ENCODE data around the gene PIK3R3. TPM values are rescaled to one million over a fixed set of nuclear protein-coding genes. Genes with fewer than 3 reads are reported as not detected.

PIK3R3 gene
- total RNA-seq, 4 donors from 2014 or later, result 3.0 to 5.9 (median 4.7) TPM

DNA sequence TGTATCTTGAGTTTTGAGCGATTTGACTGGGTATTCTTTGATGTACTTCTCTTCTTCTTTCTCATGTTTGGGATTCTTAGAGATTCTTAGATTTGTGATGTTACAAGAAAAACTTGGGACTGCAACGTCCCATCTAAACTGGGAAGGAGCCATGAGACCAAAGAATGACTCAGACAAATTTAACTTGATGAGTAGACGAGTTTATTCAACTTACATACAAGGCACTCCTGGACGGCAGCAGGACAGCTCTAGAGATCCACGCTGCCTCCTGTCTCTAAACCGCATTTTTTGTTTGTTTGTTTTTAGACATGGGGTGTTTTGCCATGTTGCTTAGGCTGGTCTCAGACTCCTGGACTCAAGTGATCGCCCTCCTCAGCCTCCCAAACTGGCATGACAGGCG, 137.1 kb downstream of the PIK3R3 start:
- H3K4me1 ChIP-seq, result no peaks in the 10 kb centered on the region
- in situ Hi-C loops (cut with MboI; ENCODE audit: low pct_ligation_motif_present in 1 of 4, low pct_unique_long_range_greater_than_20kb in 1 of 4, low sequenced_read_pairs in 3 of 4), result no loop called here
- TF ChIP-seq POLR2AphosphoS5 (IDR thresholded peaks at IDR 0.05) (no peak), POLR2A (IDR thresholded peaks at IDR 0.05) (no peak), EP300 (IDR thresholded peaks at IDR 0.05; ENCODE audit: low read depth) (no peak)
- TF ChIP-seq, protein P1, sequence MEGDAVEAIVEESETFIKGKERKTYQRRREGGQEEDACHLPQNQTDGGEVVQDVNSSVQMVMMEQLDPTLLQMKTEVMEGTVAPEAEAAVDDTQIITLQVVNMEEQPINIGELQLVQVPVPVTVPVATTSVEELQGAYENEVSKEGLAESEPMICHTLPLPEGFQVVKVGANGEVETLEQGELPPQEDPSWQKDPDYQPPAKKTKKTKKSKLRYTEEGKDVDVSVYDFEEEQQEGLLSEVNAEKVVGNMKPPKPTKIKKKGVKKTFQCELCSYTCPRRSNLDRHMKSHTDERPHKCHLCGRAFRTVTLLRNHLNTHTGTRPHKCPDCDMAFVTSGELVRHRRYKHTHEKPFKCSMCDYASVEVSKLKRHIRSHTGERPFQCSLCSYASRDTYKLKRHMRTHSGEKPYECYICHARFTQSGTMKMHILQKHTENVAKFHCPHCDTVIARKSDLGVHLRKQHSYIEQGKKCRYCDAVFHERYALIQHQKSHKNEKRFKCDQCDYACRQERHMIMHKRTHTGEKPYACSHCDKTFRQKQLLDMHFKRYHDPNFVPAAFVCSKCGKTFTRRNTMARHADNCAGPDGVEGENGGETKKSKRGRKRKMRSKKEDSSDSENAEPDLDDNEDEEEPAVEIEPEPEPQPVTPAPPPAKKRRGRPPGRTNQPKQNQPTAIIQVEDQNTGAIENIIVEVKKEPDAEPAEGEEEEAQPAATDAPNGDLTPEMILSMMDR (IDR thresholded peaks at IDR 0.05), result no peak
- WGBS, 2 donors (ENCODE audit: low coverage in 1 of 2), result 86 to 94% methylated on average over 2 to 8 of the region's 8 CpGs
- intact Hi-C loops (cut with DNase I; ENCODE audit: low total_unique reads), result no loop called here
- no peak overlapping the region for H3K4me3 ChIP-seq
- DNase-seq, result no peak
- H3K36me3 ChIP-seq, result no peaks in the 10 kb centered on the region
- no peaks in the 10 kb centered on the region for H3K9me3 ChIP-seq
- no peaks in the 10 kb centered on the region for H3K27me3 ChIP-seq
- no peak overlapping the region for H3K27ac ChIP-seq

DNA sequence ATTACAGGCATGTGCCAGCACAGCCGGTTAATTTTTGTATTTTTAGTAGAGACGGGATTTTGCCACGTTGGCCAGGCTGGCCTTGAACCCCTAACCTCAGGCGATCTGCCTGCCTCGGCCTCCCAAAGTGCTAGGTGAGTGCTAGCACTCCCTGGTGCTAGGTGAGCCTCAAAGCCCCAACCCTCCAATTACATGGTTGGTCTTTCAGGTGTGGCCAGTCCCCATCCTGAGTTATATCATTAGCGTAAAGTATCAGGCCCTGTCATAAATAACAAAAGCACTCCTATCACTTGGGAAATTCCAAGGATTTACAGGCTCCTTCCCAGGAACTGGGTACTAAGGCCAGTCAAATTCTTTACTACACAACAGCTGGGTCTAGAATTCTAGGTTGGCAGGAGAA, 138.0 kb downstream of the PIK3R3 start:
- in situ Hi-C loops (cut with MboI; ENCODE audit: low pct_ligation_motif_present in 1 of 4, low pct_unique_long_range_greater_than_20kb in 1 of 4, low sequenced_read_pairs in 3 of 4), result no loop called here
- H3K27me3 ChIP-seq, result no peaks in the 10 kb centered on the region
- H3K4me1 ChIP-seq, result no peaks in the 10 kb centered on the region
- H3K36me3 ChIP-seq, result no peaks in the 10 kb centered on the region
- TF ChIP-seq, protein P1 (IDR thresholded peaks at IDR 0.05), result no peak
- no peak for TF ChIP-seq POLR2A (IDR thresholded peaks at IDR 0.05)
- TF ChIP-seq EP300 (IDR thresholded peaks at IDR 0.05; ENCODE audit: low read depth), result no peak
- no peak for TF ChIP-seq POLR2AphosphoS5 (IDR thresholded peaks at IDR 0.05)
- 98 to 100% methylated on average over 1 to 6 of the region's 6 CpGs for WGBS, 2 donors (ENCODE audit: low coverage in 1 of 2)
- no peak overlapping the region for H3K27ac ChIP-seq
- no peaks in the 10 kb centered on the region for H3K9me3 ChIP-seq
- DNase-seq, result no peak
- intact Hi-C loops (cut with DNase I; ENCODE audit: low total_unique reads), result no loop called here
- no peak overlapping the region for H3K4me3 ChIP-seq

Small RNA genes within 50 kb of the gene (small RNA-seq; reads per million reads assigned to genes)
- gene AL358075.3, result 0 reads per million in 4 donors
- 0 reads per million in 4 donors for gene AL672043.1

Other genes with a start within 250 kb of the PIK3R3 start
- gene TSPAN1, start 42.5 kb upstream of the PIK3R3 start, total RNA-seq, result 1,000 to 10,000 TPM in 2 of 4 donors, 100 to 1,000 TPM in 2; 228 to 1,657 (median 1,038) TPM
- gene P3R3URF, start 43.9 kb upstream of the PIK3R3 start, total RNA-seq, result not detected
- gene POMGNT1, start 65.8 kb upstream of the PIK3R3 start, total RNA-seq, result 10 to 100 TPM; 13.3 to 35.5 (median 27.6) TPM
- gene LURAP1, start 70.7 kb upstream of the PIK3R3 start, total RNA-seq, result 1 to 10 TPM in 3 of 4 donors, not detected in 1; 1.9 to 7.0 (median 2.3) TPM
- gene RAD54L, start 115.1 kb upstream of the PIK3R3 start, total RNA-seq, result 10 to 100 TPM in 1 of 4 donors, 1 to 10 TPM in 3; 1.3 to 69.9 (median 3.6) TPM
- 10 to 100 TPM; 43.4 to 64.3 (median 60.5) TPM for gene LRRC41, start 171.0 kb upstream of the PIK3R3 start, total RNA-seq
- 100 to 1,000 TPM; 108 to 575 (median 330) TPM for gene UQCRH, start 171.1 kb upstream of the PIK3R3 start, total RNA-seq
- gene NSUN4, start 208.2 kb upstream of the PIK3R3 start, total RNA-seq, result 10 to 100 TPM in 2 of 4 donors, 1 to 10 TPM in 2; 5.6 to 19.7 (median 12.9) TPM